ENCODE measurements around the gene LRRC28.
A peak's percentile ranks its signal among the peaks of the same experiment; 100 is the strongest.

The LRRC28 gene

GRCh38 chr15:99275525-99276128 is 24.3 kb downstream of the LRRC28 start:
- H3K23ac ChIP-seq (ENCODE audit: low read length): no peak overlapping the region
- H3K79me2 ChIP-seq (ENCODE audit: control insufficient read depth, insufficient read depth, low read length, poor library complexity): no peaks in the 10 kb centered on the region
- H3K14ac ChIP-seq (ENCODE audit: low read length): no peak overlapping the region
- no peaks in the 10 kb centered on the region for H3K9me3 ChIP-seq (ENCODE audit: insufficient read depth, low read depth, low read length)
- H3K18ac ChIP-seq (ENCODE audit: low read length): no peak overlapping the region
- no peak overlapping the region for H3K4me2 ChIP-seq (ENCODE audit: low read length)
- no peaks in the 10 kb centered on the region for H3K36me3 ChIP-seq (ENCODE audit: control insufficient read depth in 1 of 2, insufficient read depth in 2 of 2, low read length in 2 of 2)
- no peak overlapping the region for H2BK120ac ChIP-seq (ENCODE audit: insufficient read depth, low read length, poor library complexity)
- H2BK12ac ChIP-seq (ENCODE audit: low read length): no peak overlapping the region
- H3K4me1 ChIP-seq (ENCODE audit: control insufficient read depth in 1 of 2, insufficient read depth in 2 of 2, low read length in 2 of 2): no peaks in the 10 kb centered on the region
- no peak overlapping the region for H2BK5ac ChIP-seq (ENCODE audit: low read depth, low read length, poor library complexity)
- H4K8ac ChIP-seq (ENCODE audit: low read depth, low read length): no peak overlapping the region
- no peak overlapping the region for H3K27ac ChIP-seq (ENCODE audit: low read depth, low read length)
- no peak overlapping the region for H3K4me3 ChIP-seq (ENCODE audit: low read depth, low read length)
- H4K91ac ChIP-seq (ENCODE audit: low read depth, low read length): no peak overlapping the region
- no peak for DNase-seq
- H3K4ac ChIP-seq (ENCODE audit: low read depth, low read length): no peak overlapping the region
- H2AK5ac ChIP-seq (ENCODE audit: low read length): no peak overlapping the region
- no CpG with 5 or more reads among the region's 9 CpGs for WGBS (ENCODE audit: extremely low coverage, insufficient coverage, insufficient read length)
- H3K9ac ChIP-seq (ENCODE audit: low read length): no peak overlapping the region
- no peak overlapping the region for H2AFZ ChIP-seq (ENCODE audit: insufficient read depth, low read length, poor library complexity)
- no peak overlapping the region for H4K12ac ChIP-seq (ENCODE audit: low read depth, low read length)
- no peaks in the 10 kb centered on the region for H3K27me3 ChIP-seq (ENCODE audit: insufficient read depth, low read length)
- H3K79me1 ChIP-seq (ENCODE audit: low read length): no peaks in the 10 kb centered on the region

DNA sequence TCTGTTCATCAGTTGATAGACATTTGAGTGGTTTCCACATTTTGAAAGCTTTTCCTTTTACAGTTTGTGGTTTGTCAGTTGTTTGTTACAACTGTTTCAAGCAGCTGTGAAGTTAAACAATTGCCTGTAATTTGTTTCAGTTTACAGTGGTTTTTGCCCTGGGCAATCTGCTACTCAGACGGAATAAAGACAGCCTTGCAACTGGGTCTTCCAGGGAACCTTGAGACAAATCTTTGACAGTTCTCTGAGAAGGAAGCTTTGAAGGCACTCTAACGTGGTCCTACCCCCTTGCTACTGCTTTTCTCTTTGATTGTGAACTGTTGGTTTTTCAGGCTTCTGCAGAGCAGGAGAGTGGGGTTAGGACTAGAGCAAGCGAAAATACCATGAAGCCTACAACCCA is 28.0 kb downstream of the LRRC28 start:
- Histone ChIP-seq H3K4ac (ENCODE audit: low read depth, low read length) (no peak overlapping the region), H4K8ac (ENCODE audit: low read depth, low read length) (no peak overlapping the region), H3K4me3 (ENCODE audit: low read depth, low read length) (no peak overlapping the region), H3K27ac (ENCODE audit: low read depth, low read length) (no peak overlapping the region), H2BK120ac (ENCODE audit: insufficient read depth, low read length, poor library complexity) (no peak overlapping the region), H2BK5ac (ENCODE audit: low read depth, low read length, poor library complexity) (no peak overlapping the region), H3K9ac (ENCODE audit: low read length) (no peak overlapping the region), H3K4me1 (ENCODE audit: control insufficient read depth in 1 of 2, insufficient read depth in 2 of 2, low read length in 2 of 2) (no peaks in the 10 kb centered on the region), H3K79me2 (ENCODE audit: control insufficient read depth, insufficient read depth, low read length, poor library complexity) (no peaks in the 10 kb centered on the region), H3K27me3 (ENCODE audit: insufficient read depth, low read length) (no peaks in the 10 kb centered on the region), H4K12ac (ENCODE audit: low read depth, low read length) (no peak overlapping the region), H3K23ac (ENCODE audit: low read length) (no peak overlapping the region), H3K14ac (ENCODE audit: low read length) (no peak overlapping the region), H3K4me2 (ENCODE audit: low read length) (no peak overlapping the region), H3K9me3 (ENCODE audit: insufficient read depth, low read depth, low read length) (no peaks in the 10 kb centered on the region), H2AK5ac (ENCODE audit: low read length) (no peak overlapping the region), H3K18ac (ENCODE audit: low read length) (no peak overlapping the region), H2BK12ac (ENCODE audit: low read length) (no peak overlapping the region), H3K79me1 (ENCODE audit: low read length) (no peaks in the 10 kb centered on the region), H3K36me3 (ENCODE audit: control insufficient read depth in 1 of 2, insufficient read depth in 2 of 2, low read length in 2 of 2) (no peaks in the 10 kb centered on the region), H4K91ac (ENCODE audit: low read depth, low read length) (no peak overlapping the region), H2AFZ (ENCODE audit: insufficient read depth, low read length, poor library complexity) (no peak overlapping the region)
- no CpG with 5 or more reads among the region's 3 CpGs for WGBS (ENCODE audit: extremely low coverage, insufficient coverage, insufficient read length)
- peak in 1 of 2 donors; percentile 15 for DNase-seq

DNA sequence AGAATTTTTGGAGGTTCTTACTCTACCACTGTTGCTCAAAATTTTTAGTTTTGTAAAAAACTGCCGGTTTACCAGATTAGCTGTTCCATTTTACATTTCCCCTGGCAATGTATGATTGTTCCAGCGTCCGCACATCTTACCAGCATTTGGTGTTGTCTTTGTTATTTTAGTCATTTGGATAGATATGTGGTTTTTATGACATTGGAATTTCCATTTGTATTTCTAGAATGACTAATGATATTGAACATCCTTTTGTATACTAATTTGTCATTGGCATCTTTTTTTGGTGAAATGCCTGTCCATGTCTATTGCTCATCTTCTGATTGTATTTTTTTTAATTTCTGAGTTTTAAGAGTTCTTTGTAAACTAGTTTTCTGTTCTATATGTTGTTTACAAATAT is 28.5 kb downstream of the LRRC28 start:
- no peak overlapping the region for H4K8ac ChIP-seq (ENCODE audit: low read depth, low read length)
- H3K4me2 ChIP-seq (ENCODE audit: low read length): no peak overlapping the region

DNA sequence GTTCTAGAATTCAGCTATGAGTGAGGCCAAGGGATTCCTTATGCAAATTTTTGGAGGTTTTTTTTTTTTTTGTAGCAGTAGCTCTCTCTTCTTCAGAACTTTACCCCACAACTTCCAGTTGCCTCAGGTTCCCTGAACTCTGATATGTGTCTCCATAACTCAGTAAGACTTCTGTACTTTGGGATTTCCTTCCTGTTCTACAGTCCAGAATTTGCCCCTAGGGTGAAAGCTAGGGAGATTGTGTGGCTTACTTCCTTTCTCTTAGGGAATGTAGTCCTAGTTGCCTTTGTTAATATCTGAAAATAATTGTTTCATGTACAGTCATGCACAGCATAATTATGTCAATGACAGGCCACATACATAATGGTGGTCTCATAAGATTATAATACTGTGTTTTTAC is 30.8 kb downstream of the LRRC28 start:
- DNase-seq: peak in 1 of 2 donors; percentile 24
- Histone ChIP-seq H3K27me3 (ENCODE audit: insufficient read depth, low read length) (no peaks in the 10 kb centered on the region), H3K9ac (ENCODE audit: low read length) (no peak overlapping the region), H3K27ac (ENCODE audit: low read depth, low read length) (no peak overlapping the region), H4K8ac (ENCODE audit: low read depth, low read length) (no peak overlapping the region), H3K9me3 (ENCODE audit: insufficient read depth, low read depth, low read length) (no peaks in the 10 kb centered on the region), H3K4me3 (ENCODE audit: low read depth, low read length) (no peak overlapping the region), H2BK120ac (ENCODE audit: insufficient read depth, low read length, poor library complexity) (no peak overlapping the region), H3K4me2 (ENCODE audit: low read length) (no peak overlapping the region), H3K18ac (ENCODE audit: low read length) (no peak overlapping the region), H3K36me3 (ENCODE audit: control insufficient read depth in 1 of 2, insufficient read depth in 2 of 2, low read length in 2 of 2) (no peaks in the 10 kb centered on the region), H4K91ac (ENCODE audit: low read depth, low read length) (no peak overlapping the region), H4K12ac (ENCODE audit: low read depth, low read length) (no peak overlapping the region), H3K79me2 (ENCODE audit: control insufficient read depth, insufficient read depth, low read length, poor library complexity) (no peaks in the 10 kb centered on the region), H2BK5ac (ENCODE audit: low read depth, low read length, poor library complexity) (no peak overlapping the region), H3K79me1 (ENCODE audit: low read length) (no peaks in the 10 kb centered on the region), H2AFZ (ENCODE audit: insufficient read depth, low read length, poor library complexity) (no peak overlapping the region), H2AK5ac (ENCODE audit: low read length) (no peak overlapping the region), H3K4me1 (ENCODE audit: control insufficient read depth in 1 of 2, insufficient read depth in 2 of 2, low read length in 2 of 2) (no peaks in the 10 kb centered on the region), H3K14ac (ENCODE audit: low read length) (no peak overlapping the region), H3K23ac (ENCODE audit: low read length) (no peak overlapping the region), H3K4ac (ENCODE audit: low read depth, low read length) (no peak overlapping the region), H2BK12ac (ENCODE audit: low read length) (no peak overlapping the region)

More for the DNA sequence above, 28.5 kb downstream of the LRRC28 start:
- no peaks in the 10 kb centered on the region for H3K27me3 ChIP-seq (ENCODE audit: insufficient read depth, low read length)
- no peak overlapping the region for H3K14ac ChIP-seq (ENCODE audit: low read length)
- H3K4ac ChIP-seq (ENCODE audit: low read depth, low read length): no peak overlapping the region
- H2BK120ac ChIP-seq (ENCODE audit: insufficient read depth, low read length, poor library complexity): no peak overlapping the region
- H2BK12ac ChIP-seq (ENCODE audit: low read length): no peak overlapping the region
- H3K9me3 ChIP-seq (ENCODE audit: insufficient read depth, low read depth, low read length): no peaks in the 10 kb centered on the region
- H3K23ac ChIP-seq (ENCODE audit: low read length): no peak overlapping the region
- H3K27ac ChIP-seq (ENCODE audit: low read depth, low read length): no peak overlapping the region
- H3K79me1 ChIP-seq (ENCODE audit: low read length): no peaks in the 10 kb centered on the region
- no peak overlapping the region for H2BK5ac ChIP-seq (ENCODE audit: low read depth, low read length, poor library complexity)
- H4K91ac ChIP-seq (ENCODE audit: low read depth, low read length): no peak overlapping the region
- H3K9ac ChIP-seq (ENCODE audit: low read length): no peak overlapping the region
- WGBS (ENCODE audit: extremely low coverage, insufficient coverage, insufficient read length): no CpG with 5 or more reads among the region's 3 CpGs
- H3K4me1 ChIP-seq (ENCODE audit: control insufficient read depth in 1 of 2, insufficient read depth in 2 of 2, low read length in 2 of 2): no peaks in the 10 kb centered on the region
- no peak overlapping the region for H2AFZ ChIP-seq (ENCODE audit: insufficient read depth, low read length, poor library complexity)
- no peak overlapping the region for H2AK5ac ChIP-seq (ENCODE audit: low read length)
- no peak overlapping the region for H3K18ac ChIP-seq (ENCODE audit: low read length)
- peak in 1 of 2 donors; percentile 45 for DNase-seq
- H3K4me3 ChIP-seq (ENCODE audit: low read depth, low read length): no peak overlapping the region
- H3K36me3 ChIP-seq (ENCODE audit: control insufficient read depth in 1 of 2, insufficient read depth in 2 of 2, low read length in 2 of 2): no peaks in the 10 kb centered on the region
- no peaks in the 10 kb centered on the region for H3K79me2 ChIP-seq (ENCODE audit: control insufficient read depth, insufficient read depth, low read length, poor library complexity)
- no peak overlapping the region for H4K12ac ChIP-seq (ENCODE audit: low read depth, low read length)

Measured in trophoblast cell (in vitro differentiated cells and primary cell).